Ecto neural progenitor cell (in vitro differentiated cells): ENCODE results near the gene ASB6.
"Not testable (repeated sequence)": the region's sequence is repeated elsewhere in the genome, so short reads cannot be mapped to it uniquely, and the experiment has no call there.

Experiments used
- DNase-seq: peaks from one replicate; pipeline ENCODE4 v3.0.0-alpha.2; 2018; ENCODE audit warnings: low spot score

ASB6 gene

GRCh38 chr9:129643706-129644105, 1.8 kb upstream of the ASB6 start:
- no peak for DNase-seq

GRCh38 chr9:129640871-129641749, 841 bp downstream of the ASB6 start:
- no peak for DNase-seq

GRCh38 chr9:129640086-129640870, 1.7 kb downstream of the ASB6 start:
- no peak for DNase-seq

GRCh38 chr9:129639756-129640085, 2.2 kb downstream of the ASB6 start:
- no peak for DNase-seq

- DNase-seq: no peak
These were observed 2.8 kb downstream of the ASB6 start for GRCh38 chr9:129639034-129639630.

- DNase-seq: no peak
These were observed 4.1 kb downstream of the ASB6 start for GRCh38 chr9:129637673-129638439.

GRCh38 chr9:129637102-129637501, 4.8 kb downstream of the ASB6 start:
- no peak for DNase-seq

- DNase-seq: not testable (repeated sequence)
These were observed 5.6 kb downstream of the ASB6 start for GRCh38 chr9:129636343-129636742.

GRCh38 chr9:129635099-129636065, 6.6 kb downstream of the ASB6 start:
- no peak for DNase-seq

GRCh38 chr9:129633848-129634247, 8.1 kb downstream of the ASB6 start:
- no peak for DNase-seq

- DNase-seq: no peak
These were observed 8.7 kb downstream of the ASB6 start for GRCh38 chr9:129633207-129633606.

GRCh38 chr9:129632460-129632859, 9.5 kb downstream of the ASB6 start:
- DNase-seq: no peak

- DNase-seq: no peak
These were observed 10.2 kb downstream of the ASB6 start for GRCh38 chr9:129631674-129632129.

- DNase-seq: no peak
These were observed 10.8 kb downstream of the ASB6 start for GRCh38 chr9:129630967-129631673.

GRCh38 chr9:129629251-129629820, 12.6 kb downstream of the ASB6 start:
- no peak for DNase-seq

- DNase-seq: no peak
These were observed 13.2 kb downstream of the ASB6 start for GRCh38 chr9:129628709-129629108.

- no peak for DNase-seq
These were observed 14.2 kb downstream of the ASB6 start for GRCh38 chr9:129627556-129628440.

- no peak for DNase-seq
These were observed 15.2 kb downstream of the ASB6 start for GRCh38 chr9:129626625-129627284.
